Ectodermal cell (in vitro differentiated cells): Measurements from ENCODE around the gene MTG2.
"Not testable (repeated sequence)": the region's sequence is repeated elsewhere in the genome, so short reads cannot be mapped to it uniquely, and the experiment has no call there.

Source experiments
- H3K27ac ChIP-seq: 2 replicates; pipeline ENCODE4 v1.7.0; 2013; ENCODE audit warnings: mild to moderate bottlenecking, low read depth, low read length; ENCODE audit not compliant: insufficient read depth, poor library complexity, severe bottlenecking
- H3K27me3 ChIP-seq: 2 replicates; pipeline ENCODE4 v1.7.0; 2013; ENCODE audit warnings: mild to moderate bottlenecking, low read length; ENCODE audit not compliant: insufficient read depth, control insufficient read depth, poor library complexity, severe bottlenecking
- H3K36me3 ChIP-seq: one replicate; pipeline ENCODE4 v1.7.0; 2013; ENCODE audit warnings: low read length; ENCODE audit not compliant: control insufficient read depth, insufficient read depth
- H3K4me1 ChIP-seq: one replicate; pipeline ENCODE4 v1.7.0; 2013; ENCODE audit warnings: low read length; ENCODE audit not compliant: control insufficient read depth, insufficient read depth
- H3K4me3 ChIP-seq: 2 replicates; pipeline ENCODE4 v1.7.0; 2013; ENCODE audit warnings: low read depth, low read length, control low read depth; ENCODE audit not compliant: insufficient read depth
- H3K9me3 ChIP-seq: 2 replicates; pipeline ENCODE4 v1.7.0; 2013; ENCODE audit warnings: mild to moderate bottlenecking, low read length, moderate library complexity; ENCODE audit not compliant: control insufficient read depth
- WGBS, 2 experiments: methylation state at CpG; one replicate each; pipeline ENCODE4 v1.1.7; 2013; ENCODE audit warnings: missing lambda C conversion rate in 2 of 2; 5-methylcytosine and 5-hydroxymethylcytosine counted together

The MTG2 gene

GRCh38 chr20:62146019-62146755 lies 36.6 kb upstream of the MTG2 start:
- H3K27me3 ChIP-seq, result no peaks in the 10 kb centered on the region
- WGBS, 2 experiments, result 93 to 95% methylated on average over 22 of the region's 22 CpGs
- no peaks in the 10 kb centered on the region for H3K9me3 ChIP-seq
- H3K4me1 ChIP-seq, result peaks cover 22% of the 10 kb centered on the region
- H3K36me3 ChIP-seq, result no peaks in the 10 kb centered on the region
- H3K27ac ChIP-seq, result no peak overlapping the region
- H3K4me3 ChIP-seq, result no peak overlapping the region

- 94 to 96% methylated on average over 6 of the region's 6 CpGs for WGBS, 2 experiments
- peaks cover 14% of the 10 kb centered on the region for H3K4me1 ChIP-seq
- no peaks in the 10 kb centered on the region for H3K36me3 ChIP-seq
- no peak overlapping the region for H3K4me3 ChIP-seq
- H3K27ac ChIP-seq, result no peak overlapping the region
- no peaks in the 10 kb centered on the region for H3K9me3 ChIP-seq
- H3K27me3 ChIP-seq, result no peaks in the 10 kb centered on the region
Observed at GRCh38 chr20:62147125-62147524, 35.7 kb upstream of the MTG2 start.

GRCh38 chr20:62147528-62147927 lies 35.3 kb upstream of the MTG2 start:
- H3K36me3 ChIP-seq, result no peaks in the 10 kb centered on the region
- no peaks in the 10 kb centered on the region for H3K27me3 ChIP-seq
- H3K9me3 ChIP-seq, result no peaks in the 10 kb centered on the region
- no peak overlapping the region for H3K27ac ChIP-seq
- H3K4me3 ChIP-seq, result no peak overlapping the region
- H3K4me1 ChIP-seq, result peaks cover 14% of the 10 kb centered on the region
- WGBS, 2 experiments, result 95 to 96% methylated on average over 9 of the region's 9 CpGs

GRCh38 chr20:62148383-62148782 lies 34.4 kb upstream of the MTG2 start:
- H3K9me3 ChIP-seq, H3K27me3 ChIP-seq, H3K27ac ChIP-seq, H3K4me3 ChIP-seq, H3K36me3 ChIP-seq: not testable (repeated sequence)
- peaks cover 14% of the 10 kb centered on the region for H3K4me1 ChIP-seq
- 96% methylated on average over 10 of the region's 10 CpGs for WGBS, 2 experiments

GRCh38 chr20:62148908-62149314 lies 33.9 kb upstream of the MTG2 start:
- Histone ChIP-seq H3K4me3 (no peak overlapping the region), H3K27ac (no peak overlapping the region), H3K9me3 (no peaks in the 10 kb centered on the region), H3K36me3 (no peaks in the 10 kb centered on the region), H3K27me3 (no peaks in the 10 kb centered on the region), H3K4me1 (peaks cover 14% of the 10 kb centered on the region)
- 94 to 95% methylated on average over 20 of the region's 20 CpGs for WGBS, 2 experiments

GRCh38 chr20:62149532-62150309 lies 33.1 kb upstream of the MTG2 start:
- H3K27me3 ChIP-seq, result no peaks in the 10 kb centered on the region
- H3K4me3 ChIP-seq, result no peak overlapping the region
- 79 to 80% methylated on average over 24 of the region's 24 CpGs for WGBS, 2 experiments
- no peaks in the 10 kb centered on the region for H3K36me3 ChIP-seq
- H3K27ac ChIP-seq, result no peak overlapping the region
- H3K9me3 ChIP-seq, result no peaks in the 10 kb centered on the region
- peaks cover 11% of the 10 kb centered on the region for H3K4me1 ChIP-seq

- Histone ChIP-seq H3K9me3 (no peaks in the 10 kb centered on the region), H3K4me1 (peaks cover 11% of the 10 kb centered on the region), H3K27ac (no peak overlapping the region), H3K4me3 (no peak overlapping the region), H3K27me3 (no peaks in the 10 kb centered on the region), H3K36me3 (no peaks in the 10 kb centered on the region)
- WGBS, 2 experiments, result 94 to 95% methylated on average over 11 of the region's 11 CpGs
Observed at GRCh38 chr20:62150310-62150575, 32.6 kb upstream of the MTG2 start.

GRCh38 chr20:62151225-62151624 lies 31.6 kb upstream of the MTG2 start:
- H3K9me3 ChIP-seq, result no peaks in the 10 kb centered on the region
- WGBS, 2 experiments, result 96 to 97% methylated on average over 11 of the region's 11 CpGs
- no peaks in the 10 kb centered on the region for H3K36me3 ChIP-seq
- H3K4me1 ChIP-seq, result peaks cover 20% of the 10 kb centered on the region
- no peak overlapping the region for H3K27ac ChIP-seq
- no peaks in the 10 kb centered on the region for H3K27me3 ChIP-seq
- no peak overlapping the region for H3K4me3 ChIP-seq

GRCh38 chr20:62151835-62152364 lies 30.9 kb upstream of the MTG2 start:
- no peak overlapping the region for H3K27ac ChIP-seq
- WGBS, 2 experiments, result 90 to 91% methylated on average over 23 of the region's 23 CpGs
- no peaks in the 10 kb centered on the region for H3K36me3 ChIP-seq
- H3K4me1 ChIP-seq, result peaks cover 27% of the 10 kb centered on the region
- no peak overlapping the region for H3K4me3 ChIP-seq
- no peaks in the 10 kb centered on the region for H3K9me3 ChIP-seq
- H3K27me3 ChIP-seq, result no peaks in the 10 kb centered on the region

GRCh38 chr20:62155428-62156253 lies 27.2 kb upstream of the MTG2 start:
- Histone ChIP-seq H3K4me3 (no peak overlapping the region), H3K4me1 (peaks cover 17% of the 10 kb centered on the region), H3K27me3 (no peaks in the 10 kb centered on the region), H3K36me3 (peaks cover 3% of the 10 kb centered on the region), H3K9me3 (no peaks in the 10 kb centered on the region), H3K27ac (no peak overlapping the region)
- 85 to 86% methylated on average over 29 of the region's 29 CpGs for WGBS, 2 experiments
